ACC112 (cell line): Measurements from ENCODE around the gene INAVA.
"Not testable (repeated sequence)": the region's sequence is repeated elsewhere in the genome, so short reads cannot be mapped to it uniquely, and the experiment has no call there.

Source experiments
- H2AFZ ChIP-seq: fragments of 200-600 bp; sonication (generic); one replicate; pipeline ENCODE4 v1.6.0; 2017; ENCODE audit warnings: antibody characterized with exemption, low read length; ENCODE audit not compliant: unreplicated experiment
- H3K27ac ChIP-seq: fragments of 200-600 bp; sonication (generic); 2 replicates; pipeline ENCODE4 v1.5.1; 2014; ENCODE audit warnings: low read depth, mild to moderate bottlenecking, antibody characterized with exemption, low read length, moderate library complexity
- H3K27me3 ChIP-seq: fragments of 200-600 bp; sonication (generic); 2 replicates; pipeline ENCODE4 v1.6.1; 2014; ENCODE audit warnings: mild to moderate bottlenecking, antibody characterized with exemption, low read length, moderate library complexity, mixed read lengths; ENCODE audit not compliant: insufficient read depth
- H3K36me3 ChIP-seq: fragments of 200-600 bp; sonication (generic); 2 replicates; pipeline ENCODE4 v1.6.1; 2016; ENCODE audit warnings: mild to moderate bottlenecking, antibody characterized with exemption, low read length, moderate library complexity, mixed read lengths; ENCODE audit not compliant: insufficient read depth
- H3K4me1 ChIP-seq: fragments of 200-600 bp; sonication (generic); one replicate; pipeline ENCODE4 v1.6.1; 2016; ENCODE audit warnings: low read length, mixed read lengths; ENCODE audit not compliant: insufficient read depth, unreplicated experiment, control insufficient read depth
- H3K4me3 ChIP-seq: fragments of 200-600 bp; sonication (generic); 2 replicates; pipeline ENCODE4 v1.5.1; 2014; ENCODE audit warnings: mild to moderate bottlenecking, low read depth, low read length
- H3K79me2 ChIP-seq: fragments of 200-600 bp; sonication (generic); one replicate; pipeline ENCODE4 v1.6.0; 2016; ENCODE audit warnings: low read length; ENCODE audit not compliant: control insufficient read depth, unreplicated experiment, insufficient read depth

INAVA gene

DNA sequence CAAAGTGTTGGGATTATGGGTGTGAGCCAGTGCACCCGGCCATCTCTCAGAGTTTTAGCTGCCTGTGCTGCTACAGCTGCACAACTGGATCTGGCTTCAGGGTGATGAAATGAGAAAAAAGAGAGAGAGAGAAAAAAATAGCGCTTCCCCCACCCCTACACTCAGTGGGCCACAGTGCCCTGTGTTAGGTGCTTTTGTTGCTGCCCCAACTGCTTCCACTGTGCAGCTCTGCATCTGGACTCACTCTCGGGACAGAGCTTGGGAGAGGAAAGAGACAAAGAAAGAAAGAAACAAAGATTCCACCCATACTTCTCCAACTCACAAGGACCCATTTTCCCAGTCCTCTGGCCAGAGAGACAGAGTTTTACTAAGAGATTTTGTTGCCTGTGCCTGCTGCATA, 50.4 kb downstream of the INAVA start:
- Histone ChIP-seq H3K36me3 (no peaks in the 10 kb centered on the region), H3K79me2 (no peaks in the 10 kb centered on the region), H3K4me3 (no peak overlapping the region), H2AFZ (no peak overlapping the region), H3K27me3 (peaks cover 31% of the 10 kb centered on the region; the same call in 1 of the 2 replicates), H3K4me1 (no peaks in the 10 kb centered on the region), H3K27ac (no peak overlapping the region)

DNA sequence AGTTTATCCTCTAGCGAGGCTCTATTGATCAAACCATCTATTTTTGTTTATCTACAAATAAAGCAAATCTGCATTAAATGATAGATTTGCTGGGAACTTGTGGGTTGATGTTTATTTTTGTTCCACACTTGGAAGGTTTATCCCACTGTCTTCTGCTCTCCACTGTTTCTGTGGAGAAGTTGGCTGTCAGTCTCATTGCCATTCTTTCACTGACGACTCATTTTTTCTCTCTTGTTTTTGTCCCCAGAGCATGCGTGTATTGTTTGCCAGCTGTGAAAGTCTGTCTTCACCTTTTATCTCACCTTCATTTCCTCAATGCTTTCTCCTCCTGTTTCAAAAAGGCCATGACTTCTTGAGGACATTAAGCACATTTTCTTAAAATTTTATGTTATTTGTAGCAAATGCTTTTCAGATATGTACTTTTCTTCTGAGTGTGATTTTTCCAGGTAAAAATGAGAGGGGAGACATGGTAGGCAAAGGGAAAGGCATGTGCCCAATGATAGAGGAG, 52.4 kb downstream of the INAVA start:
- no peaks in the 10 kb centered on the region for H3K79me2 ChIP-seq
- no peak overlapping the region for H3K27ac ChIP-seq
- H3K27me3 ChIP-seq: peaks cover 31% of the 10 kb centered on the region
- no peaks in the 10 kb centered on the region for H3K4me1 ChIP-seq
- no peaks in the 10 kb centered on the region for H3K36me3 ChIP-seq
- no peak overlapping the region for H2AFZ ChIP-seq
- H3K4me3 ChIP-seq: no peak overlapping the region

DNA sequence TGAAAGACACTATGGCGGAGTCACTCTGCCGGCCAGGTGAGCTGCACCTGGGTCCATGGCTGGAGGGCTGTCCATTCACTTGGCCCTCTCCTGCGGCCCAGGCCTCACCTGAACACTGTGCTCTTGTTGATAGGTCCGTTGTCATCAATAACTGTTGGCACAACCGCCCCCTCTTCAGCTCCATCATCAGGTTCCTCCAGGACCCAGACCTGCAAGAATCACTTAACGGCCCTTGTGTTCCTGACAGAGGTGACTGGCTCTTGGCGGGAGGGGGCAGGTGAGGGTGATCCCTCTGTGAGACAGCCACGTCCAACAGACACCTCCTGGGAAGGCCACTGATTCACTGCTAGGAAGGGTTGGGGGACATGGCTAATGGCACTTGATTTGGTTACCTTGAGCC, 54.9 kb downstream of the INAVA start:
- H3K4me1 ChIP-seq: no peaks in the 10 kb centered on the region
- H2AFZ ChIP-seq: no peak overlapping the region

DNA sequence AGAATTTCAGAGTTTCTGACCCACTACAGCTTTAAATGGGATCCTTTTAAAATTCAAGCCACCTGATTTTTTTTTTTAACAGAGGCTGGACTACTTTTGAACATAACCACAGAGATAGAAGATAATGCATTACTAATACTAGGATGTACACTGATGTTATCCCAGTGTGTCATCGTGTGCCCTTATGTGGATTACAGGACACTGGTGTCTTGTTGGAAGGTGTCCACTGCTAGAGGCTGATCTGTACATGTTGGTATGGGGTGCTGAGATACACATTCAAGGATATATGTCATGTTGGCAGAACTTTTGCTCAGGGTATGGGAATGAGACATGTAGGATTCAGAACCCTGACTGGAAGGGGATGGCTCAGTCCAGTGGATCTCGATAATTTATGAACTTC, 56.3 kb downstream of the INAVA start:
- no peaks in the 10 kb centered on the region for H3K79me2 ChIP-seq
- H2AFZ ChIP-seq: no peak overlapping the region
- no peak overlapping the region for H3K4me3 ChIP-seq
- no peak overlapping the region for H3K27ac ChIP-seq
- no peaks in the 10 kb centered on the region for H3K36me3 ChIP-seq
- H3K4me1 ChIP-seq: no peaks in the 10 kb centered on the region
- H3K27me3 ChIP-seq: peaks cover 15% of the 10 kb centered on the region

More for the DNA sequence above, 54.9 kb downstream of the INAVA start:
- H3K27ac ChIP-seq: no peak overlapping the region
- no peak overlapping the region for H3K4me3 ChIP-seq
- peaks cover 24% of the 10 kb centered on the region for H3K27me3 ChIP-seq
- no peaks in the 10 kb centered on the region for H3K79me2 ChIP-seq
- H3K36me3 ChIP-seq: no peaks in the 10 kb centered on the region

DNA sequence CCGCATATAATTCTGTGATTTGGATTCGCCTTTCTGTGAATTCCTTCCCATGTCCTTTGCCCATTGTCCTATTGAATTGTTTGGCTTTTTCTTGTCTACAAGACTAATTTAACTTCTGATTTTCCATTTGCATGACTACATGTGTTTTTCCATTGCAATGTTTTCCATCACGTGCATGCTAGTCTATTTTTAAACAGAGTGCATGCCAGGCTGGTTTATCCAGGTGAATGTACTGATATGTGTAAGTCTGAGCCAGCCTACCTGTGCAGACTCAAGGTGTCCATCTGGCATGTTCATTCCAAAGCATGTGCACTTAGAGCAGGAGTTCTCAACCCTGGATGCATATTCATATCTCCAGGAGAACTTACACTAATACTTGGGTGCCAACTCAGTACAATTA, 59.7 kb downstream of the INAVA start:
- no peaks in the 10 kb centered on the region for H3K36me3 ChIP-seq
- H3K27ac ChIP-seq: no peak overlapping the region
- H3K4me1 ChIP-seq: no peaks in the 10 kb centered on the region
- no peak overlapping the region for H3K4me3 ChIP-seq
- peaks cover 6% of the 10 kb centered on the region for H3K27me3 ChIP-seq
- no peak overlapping the region for H2AFZ ChIP-seq
- H3K79me2 ChIP-seq: no peaks in the 10 kb centered on the region

DNA sequence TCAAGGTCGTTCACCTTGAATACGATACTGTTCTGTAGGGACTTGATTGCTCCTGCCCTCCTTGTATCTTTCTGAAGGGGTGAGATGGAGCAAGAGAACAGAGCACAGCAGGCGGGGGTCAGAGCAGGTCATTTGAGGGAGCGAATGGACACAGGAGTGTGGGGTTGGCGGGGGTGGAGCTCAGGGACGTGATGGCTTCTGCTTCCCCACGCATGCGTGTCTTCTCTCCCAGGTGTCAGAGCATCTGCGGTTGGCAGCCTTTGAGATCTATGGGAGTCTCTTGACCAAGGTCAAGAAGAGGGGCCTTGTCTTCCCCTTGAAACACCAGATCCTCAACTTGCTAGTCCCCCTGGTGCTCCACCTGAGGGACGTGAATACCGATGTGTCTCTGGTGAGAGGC, 63.9 kb downstream of the INAVA start:
- Histone ChIP-seq H3K27ac (no peak overlapping the region), H3K36me3 (no peaks in the 10 kb centered on the region), H2AFZ (no peak overlapping the region), H3K4me1 (no peaks in the 10 kb centered on the region), H3K27me3 (peaks cover 21% of the 10 kb centered on the region), H3K4me3 (no peak overlapping the region), H3K79me2 (no peaks in the 10 kb centered on the region)

GRCh38 chr1:200959411-200959921, 64.8 kb downstream of the INAVA start:
- no peak overlapping the region for H3K27ac ChIP-seq
- no peaks in the 10 kb centered on the region for H3K36me3 ChIP-seq
- H3K4me1 ChIP-seq: no peaks in the 10 kb centered on the region
- no peaks in the 10 kb centered on the region for H3K79me2 ChIP-seq
- H2AFZ ChIP-seq: no peak overlapping the region
- H3K27me3 ChIP-seq: peaks cover 23% of the 10 kb centered on the region
- H3K4me3 ChIP-seq: no peak overlapping the region

- H3K27ac ChIP-seq: no peak overlapping the region
- H2AFZ ChIP-seq: no peak overlapping the region
- H3K4me3 ChIP-seq: no peak overlapping the region
- no peaks in the 10 kb centered on the region for H3K79me2 ChIP-seq
- H3K4me1 ChIP-seq: no peaks in the 10 kb centered on the region
- H3K36me3 ChIP-seq: no peaks in the 10 kb centered on the region
- H3K27me3 ChIP-seq: peaks cover 28% of the 10 kb centered on the region
Measured at GRCh38 chr1:200960236-200960947, 65.7 kb downstream of the INAVA start.

- Histone ChIP-seq H3K4me3 (no peak overlapping the region), H3K4me1 (no peaks in the 10 kb centered on the region), H3K27ac (no peak overlapping the region), H3K36me3 (no peaks in the 10 kb centered on the region), H3K27me3 (peaks cover 28% of the 10 kb centered on the region), H3K79me2 (no peaks in the 10 kb centered on the region), H2AFZ (no peak overlapping the region)
Measured at GRCh38 chr1:200960948-200961340, 66.2 kb downstream of the INAVA start.

DNA sequence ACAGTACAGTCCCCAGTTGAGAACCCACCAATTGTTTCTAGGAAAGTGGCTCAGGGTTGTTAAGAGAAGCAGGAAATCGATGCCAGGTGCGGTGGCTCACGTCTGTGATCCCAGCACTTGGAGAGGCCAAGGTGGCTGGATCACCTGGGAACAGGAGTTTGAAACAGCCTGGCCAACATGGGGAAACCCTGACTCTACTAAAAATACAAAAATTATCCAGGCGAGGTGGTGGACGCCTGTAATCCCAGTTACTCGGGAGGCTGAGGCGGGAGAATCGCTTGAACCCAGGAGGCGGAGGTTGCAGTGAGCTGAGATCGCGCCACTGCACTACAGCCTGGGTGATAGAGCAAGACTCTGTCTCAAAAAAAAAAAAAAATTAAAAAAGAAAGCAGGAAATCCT, 67.5 kb downstream of the INAVA start:
- H2AFZ ChIP-seq, H3K4me3 ChIP-seq, H3K4me1 ChIP-seq, H3K79me2 ChIP-seq, H3K27ac ChIP-seq, H3K36me3 ChIP-seq: not testable (repeated sequence)
- H3K27me3 ChIP-seq: peaks cover 28% of the 10 kb centered on the region

- Histone ChIP-seq H3K4me1 (no peaks in the 10 kb centered on the region), H3K79me2 (no peaks in the 10 kb centered on the region), H2AFZ (no peak overlapping the region), H3K4me3 (no peak overlapping the region), H3K27me3 (peaks cover 25% of the 10 kb centered on the region), H3K36me3 (no peaks in the 10 kb centered on the region), H3K27ac (no peak overlapping the region)
Measured at GRCh38 chr1:200962631-200963030, 67.9 kb downstream of the INAVA start.
